ENCODE measurements around the gene SKIC2.
"Not testable (repeated sequence)": the region's sequence is repeated elsewhere in the genome, so short reads cannot be mapped to it uniquely, and the experiment has no call there.

SKIC2 gene

GRCh38 chr6:32003301-32003700 lies 44.3 kb downstream of the SKIC2 start:
- not testable (repeated sequence) for H3K4me3 ChIP-seq (ENCODE audit: low read depth, low read length)

- H3K4me3 ChIP-seq (ENCODE audit: low read depth, low read length): not testable (repeated sequence)
Observed at GRCh38 chr6:32004393-32004792, 45.4 kb downstream of the SKIC2 start.

GRCh38 chr6:32004864-32005537 lies 46.0 kb downstream of the SKIC2 start:
- H3K4me3 ChIP-seq (ENCODE audit: low read depth, low read length): not testable (repeated sequence)

- H3K4me3 ChIP-seq (ENCODE audit: low read depth, low read length): not testable (repeated sequence)
Observed at GRCh38 chr6:32005538-32005880, 46.5 kb downstream of the SKIC2 start.

GRCh38 chr6:32005991-32006529 lies 47.1 kb downstream of the SKIC2 start:
- H3K4me3 ChIP-seq (ENCODE audit: low read depth, low read length): not testable (repeated sequence)

- H3K4me3 ChIP-seq (ENCODE audit: low read depth, low read length): not testable (repeated sequence)
Observed at GRCh38 chr6:32007086-32007485, 48.1 kb downstream of the SKIC2 start.

- not testable (repeated sequence) for H3K4me3 ChIP-seq (ENCODE audit: low read depth, low read length)
Observed at GRCh38 chr6:32008037-32008436, 49.1 kb downstream of the SKIC2 start.

GRCh38 chr6:32008616-32009015 lies 49.6 kb downstream of the SKIC2 start:
- not testable (repeated sequence) for H3K4me3 ChIP-seq (ENCODE audit: low read depth, low read length)

- H3K4me3 ChIP-seq (ENCODE audit: low read depth, low read length): not testable (repeated sequence)
Observed at GRCh38 chr6:32009537-32009936, 50.6 kb downstream of the SKIC2 start.

- not testable (repeated sequence) for H3K4me3 ChIP-seq (ENCODE audit: low read depth, low read length)
Observed at GRCh38 chr6:32010856-32011530, 52.0 kb downstream of the SKIC2 start.

- H3K4me3 ChIP-seq (ENCODE audit: low read depth, low read length): not testable (repeated sequence)
Observed at GRCh38 chr6:32012941-32013617, 54.1 kb downstream of the SKIC2 start.

- not testable (repeated sequence) for H3K4me3 ChIP-seq (ENCODE audit: low read depth, low read length)
Observed at GRCh38 chr6:32013738-32014137, 54.8 kb downstream of the SKIC2 start.

GRCh38 chr6:32014547-32014946 lies 55.6 kb downstream of the SKIC2 start, which contains the start of gene C4B:
C4B (plus strand) TSS chr6:32014795; CDS start chr6:32014846, 51 bp downstream.
- H3K4me3 ChIP-seq (ENCODE audit: low read depth, low read length): not testable (repeated sequence)
